OCI-LY7 (cell line): ENCODE measurements around the gene DIAPH2. TPM values are rescaled to one million over a fixed set of nuclear protein-coding genes. Genes with fewer than 3 reads are reported as not detected.

Source experiments
- BruUV-seq: library from RNA; stranded (reverse); fragments of 400-500 nt; replicated peaks from 2 replicates; lab custom pipeline; 2021; lab: Mats Ljungman, UMichigan
- CTCF ChIA-PET: fragments of 300-600 bp; sonication (Branson Sonifier 250); formaldehyde crosslinking; loops from one replicate; lab custom pipeline; 2022; ENCODE audit warnings: antibody characterized with exemption; ENCODE audit not compliant: unreplicated experiment; lab: Charles Lee
- POLR2A ChIA-PET: fragments of 300-600 bp; sonication (Branson Sonifier 250); formaldehyde crosslinking; loops from one replicate; lab custom pipeline; 2022; ENCODE audit warnings: antibody characterized with exemption; lab: Charles Lee
- DNase-seq: peaks from one replicate; pipeline ENCODE4 v3.0.0-alpha.2; 2015; ENCODE audit warnings: low spot score
- H2AFZ ChIP-seq: fragments of 200-600 bp; sonication (generic), shearing (Covaris generic); 2 replicates; pipeline ENCODE4 v1.6.1; 2014; ENCODE audit warnings: mild to moderate bottlenecking, antibody characterized with exemption, low read length, moderate library complexity
- H3K27ac ChIP-seq: fragments of 200-600 bp; sonication (generic); 2 replicates; pipeline ENCODE4 v1.5.1; 2014; ENCODE audit warnings: mixed run types, low read depth, mild to moderate bottlenecking, moderate library complexity, low read length, inconsistent platforms; ENCODE audit not compliant: poor library complexity, severe bottlenecking
- H3K36me3 ChIP-seq: fragments of 200-600 bp; sonication (generic); 2 replicates; pipeline ENCODE4 v1.6.1; 2014; ENCODE audit warnings: mild to moderate bottlenecking, antibody characterized with exemption, low read length, moderate library complexity, mixed read lengths; ENCODE audit not compliant: insufficient read depth
- H3K4me1 ChIP-seq: fragments of 200-600 bp; sonication (generic); 2 replicates; pipeline ENCODE4 v1.5.1; 2014; ENCODE audit warnings: mild to moderate bottlenecking, low read length; ENCODE audit not compliant: insufficient read depth, poor library complexity, severe bottlenecking
- H3K4me2 ChIP-seq: fragments of 200-600 bp; sonication (generic); 2 replicates; pipeline ENCODE4 v1.6.1; 2014; ENCODE audit warnings: mild to moderate bottlenecking, low read length
- H3K4me3 ChIP-seq: fragments of 200-600 bp; sonication (generic); 2 replicates; pipeline ENCODE4 v1.5.1; 2014; ENCODE audit warnings: mild to moderate bottlenecking, low read depth, low read length; ENCODE audit not compliant: poor library complexity, severe bottlenecking
- H3K79me2 ChIP-seq: fragments of 200-600 bp; sonication (generic); 2 replicates; pipeline ENCODE4 v1.6.1; 2016; ENCODE audit warnings: low read depth, mild to moderate bottlenecking, low read length, moderate library complexity, mixed read lengths; ENCODE audit not compliant: insufficient read depth
- H3K9me2 ChIP-seq: fragments of 200-600 bp; sonication (generic); 2 replicates; pipeline ENCODE4 v1.6.1; 2016; ENCODE audit warnings: mild to moderate bottlenecking, low read length, mixed read lengths; ENCODE audit not compliant: insufficient read depth
- H3K9me3 ChIP-seq: fragments of 200-600 bp; sonication (generic); 2 replicates; pipeline ENCODE4 v1.6.1; 2014; ENCODE audit warnings: mild to moderate bottlenecking, mixed run types, low read length, mixed read lengths
- H4K20me1 ChIP-seq: fragments of 200-600 bp; sonication (generic); 2 replicates; pipeline ENCODE4 v1.6.1; 2014; ENCODE audit warnings: mild to moderate bottlenecking, antibody characterized with exemption, low read length, moderate library complexity, mixed read lengths; ENCODE audit not compliant: insufficient read depth
- EZH2phosphoT487 ChIP-seq: fragments of 200-600 bp; sonication (generic); IDR thresholded peaks from 2 replicates; pipeline ENCODE4 v1.6.1; 2018; ENCODE audit warnings: low read depth, borderline replicate concordance, mild to moderate bottlenecking, mixed run types, antibody characterized with exemption, low read length, moderate library complexity, mixed read lengths
- intact Hi-C: fragments of 100-400 bp; cut with micrococcal nuclease; formaldehyde crosslinking; loops from one replicate; pipeline ENCODE4 v1.10.0; 2022; ENCODE audit not compliant: unreplicated experiment
- total RNA-seq, 2 experiments: library from RNA; depleted of rRNA in 1 of 2; stranded (reverse); fragments of >200 nt in 1 of 2; shearing (Covaris generic) in 1 of 2; gene quantifications; 2 replicates each; pipeline ENCODE4 v1.2.3, GENCODE V29; 2014 to 2022
- TF ChIP-seq, protein P1 (sequence below): fragments of 200-600 bp; sonication (generic); conservative IDR thresholded peaks from 2 replicates; pipeline ENCODE4 v1.5.1; 2014; ENCODE audit warnings: mild to moderate bottlenecking, antibody characterized with exemption, low read length, moderate library complexity, mixed read lengths

Gene DIAPH2
- total RNA-seq, 2 experiments from 2014 or later, result 21.3 to 21.5 TPM

- CTCF ChIA-PET, result no interaction called here
- no peaks in the 10 kb centered on the region for H3K36me3 ChIP-seq
- H3K9me3 ChIP-seq, result no peaks in the 10 kb centered on the region
- TF ChIP-seq, protein P1, sequence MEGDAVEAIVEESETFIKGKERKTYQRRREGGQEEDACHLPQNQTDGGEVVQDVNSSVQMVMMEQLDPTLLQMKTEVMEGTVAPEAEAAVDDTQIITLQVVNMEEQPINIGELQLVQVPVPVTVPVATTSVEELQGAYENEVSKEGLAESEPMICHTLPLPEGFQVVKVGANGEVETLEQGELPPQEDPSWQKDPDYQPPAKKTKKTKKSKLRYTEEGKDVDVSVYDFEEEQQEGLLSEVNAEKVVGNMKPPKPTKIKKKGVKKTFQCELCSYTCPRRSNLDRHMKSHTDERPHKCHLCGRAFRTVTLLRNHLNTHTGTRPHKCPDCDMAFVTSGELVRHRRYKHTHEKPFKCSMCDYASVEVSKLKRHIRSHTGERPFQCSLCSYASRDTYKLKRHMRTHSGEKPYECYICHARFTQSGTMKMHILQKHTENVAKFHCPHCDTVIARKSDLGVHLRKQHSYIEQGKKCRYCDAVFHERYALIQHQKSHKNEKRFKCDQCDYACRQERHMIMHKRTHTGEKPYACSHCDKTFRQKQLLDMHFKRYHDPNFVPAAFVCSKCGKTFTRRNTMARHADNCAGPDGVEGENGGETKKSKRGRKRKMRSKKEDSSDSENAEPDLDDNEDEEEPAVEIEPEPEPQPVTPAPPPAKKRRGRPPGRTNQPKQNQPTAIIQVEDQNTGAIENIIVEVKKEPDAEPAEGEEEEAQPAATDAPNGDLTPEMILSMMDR, result no peak
- TF ChIP-seq EZH2phosphoT487, result no peak
- H3K4me1 ChIP-seq, result no peaks in the 10 kb centered on the region
- no peaks in the 10 kb centered on the region for H4K20me1 ChIP-seq
- BruUV-seq, result no TSS peak
- H3K27ac ChIP-seq, result no peak overlapping the region
- POLR2A ChIA-PET, result no interaction called here
- H3K9me2 ChIP-seq, result no peaks in the 10 kb centered on the region
- no peak overlapping the region for H2AFZ ChIP-seq
- no peak for DNase-seq
- no peak overlapping the region for H3K4me3 ChIP-seq
- intact Hi-C loops, result no loop called here
- H3K4me2 ChIP-seq, result no peak overlapping the region
- no peaks in the 10 kb centered on the region for H3K79me2 ChIP-seq
Observed at GRCh38 chrX:96907516-96908272, 223.1 kb downstream of the DIAPH2 start.

GRCh38 chrX:96909291-96909690 is 224.6 kb downstream of the DIAPH2 start:
- H2AFZ ChIP-seq, result no peak overlapping the region
- no peaks in the 10 kb centered on the region for H3K36me3 ChIP-seq
- no peaks in the 10 kb centered on the region for H3K4me1 ChIP-seq
- TF ChIP-seq, protein P1, result no peak
- TF ChIP-seq EZH2phosphoT487, result no peak
- no peaks in the 10 kb centered on the region for H3K9me2 ChIP-seq
- POLR2A ChIA-PET, result interaction anchor here (0.6 kb wide), 1 partner anchor 24 kb away, joined by 5 read pairs; no protein-coding TSS in a partner anchor
- no peak overlapping the region for H3K4me3 ChIP-seq
- no peaks in the 10 kb centered on the region for H3K79me2 ChIP-seq
- no peak for DNase-seq
- BruUV-seq, result no TSS peak
- H3K27ac ChIP-seq, result no peak overlapping the region
- H3K9me3 ChIP-seq, result no peaks in the 10 kb centered on the region
- CTCF ChIA-PET, result no interaction called here
- H3K4me2 ChIP-seq, result no peak overlapping the region
- intact Hi-C loops, result no loop called here
- no peaks in the 10 kb centered on the region for H4K20me1 ChIP-seq

GRCh38 chrX:96918864-96919263 is 234.2 kb downstream of the DIAPH2 start:
- ChIA-PET CTCF (no interaction called here), POLR2A (no interaction called here)
- H3K4me3 ChIP-seq, result no peak overlapping the region
- H3K36me3 ChIP-seq, result no peaks in the 10 kb centered on the region
- no peaks in the 10 kb centered on the region for H3K4me1 ChIP-seq
- no peak for DNase-seq
- no peaks in the 10 kb centered on the region for H3K9me3 ChIP-seq
- H3K27ac ChIP-seq, result no peak overlapping the region
- H4K20me1 ChIP-seq, result no peaks in the 10 kb centered on the region
- no peak overlapping the region for H3K4me2 ChIP-seq
- no peaks in the 10 kb centered on the region for H3K9me2 ChIP-seq
- no peak overlapping the region for H2AFZ ChIP-seq
- H3K79me2 ChIP-seq, result no peaks in the 10 kb centered on the region
- no TSS peak for BruUV-seq
- intact Hi-C loops, result no loop called here
- TF ChIP-seq EZH2phosphoT487, result no peak
- TF ChIP-seq, protein P1, result no peak
